H1 (cell line): ENCODE measurements around the gene CAMK2G. TPM values are rescaled to one million over a fixed set of nuclear protein-coding genes. Genes with fewer than 3 reads are reported as not detected.

Experiments used
- CTCF ChIA-PET: fragments of 300-600 bp; sonication (Branson Sonifier 250); formaldehyde crosslinking; loops from one replicate; lab custom pipeline; 2021; ENCODE audit not compliant: partially characterized antibody; lab: Charles Lee
- POLR2A ChIA-PET: fragments of 300-600 bp; sonication (Branson Sonifier 250); formaldehyde crosslinking; loops from one replicate; lab custom pipeline; 2021; ENCODE audit warnings: inconsistent platforms; ENCODE audit not compliant: partially characterized antibody; lab: Charles Lee
- DNase-seq, 2 experiments: peaks; one replicate each; pipeline versions ENCODE4 v3.0.0 to v3.0.0-alpha.2; 2010 to 2022; ENCODE audit warnings: low spot score in 2 of 2, low read depth in 1 of 2, mixed read lengths in 1 of 2
- FAIRE-seq: peaks from 2 replicates; lab custom pipeline; 2011; peaks lifted over from hg19 to GRCh38; lab: Jason Lieb, UNC
- H2AFZ ChIP-seq: 2 replicates; pipeline ENCODE4 v1.8.1; 2012; ENCODE audit warnings: low read length, inconsistent platforms
- H2AK5ac ChIP-seq: 2 replicates; pipeline ENCODE4 v1.6.1; 2013; ENCODE audit warnings: low read depth, low read length
- H2BK120ac ChIP-seq: replicated peaks from 2 replicates; pipeline ENCODE3; 2013; ENCODE audit warnings: low read depth, low read length, inconsistent platforms
- H2BK12ac ChIP-seq: 2 replicates; pipeline ENCODE4 v1.6.1; 2013; ENCODE audit warnings: low read depth, low read length
- H2BK15ac ChIP-seq: 2 replicates; pipeline ENCODE4 v1.6.1; 2013; ENCODE audit warnings: low read length
- H2BK20ac ChIP-seq: 2 replicates; pipeline ENCODE4 v1.6.1; 2013; ENCODE audit warnings: low read length
- H2BK5ac ChIP-seq: 2 replicates; pipeline ENCODE4 v1.6.1; 2013; ENCODE audit warnings: low read depth, low read length
- H3K14ac ChIP-seq: 2 replicates; pipeline ENCODE4 v1.6.1; 2013; ENCODE audit warnings: inconsistent platforms; ENCODE audit not compliant: insufficient read length
- H3K18ac ChIP-seq: 2 replicates; pipeline ENCODE4 v1.6.1; 2013; ENCODE audit warnings: low read length; ENCODE audit errors: extremely low read depth
- H3K23ac ChIP-seq: 2 replicates; pipeline ENCODE4 v1.6.1; 2013; ENCODE audit warnings: inconsistent platforms; ENCODE audit not compliant: insufficient read length
- H3K23me2 ChIP-seq: 2 replicates; pipeline ENCODE4 v1.6.1; 2013; ENCODE audit warnings: low read depth, low read length
- H3K27ac ChIP-seq: 2 replicates; pipeline ENCODE4 v1.6.1; 2011; ENCODE audit warnings: low read depth, low read length, inconsistent platforms
- H3K27me3 ChIP-seq, 4 experiments: replicated peaks in 1 of 4; 1 replicate in 1 of 4; 2 replicates in 3 of 4; pipeline versions ENCODE4 v1.6.1 to v1.8.1; 2011 to 2013; ENCODE audit warnings: low read length in 3 of 4, mild to moderate bottlenecking in 3 of 4, inconsistent platforms in 2 of 4, mixed read lengths in 2 of 4, moderate library complexity in 1 of 4; ENCODE audit not compliant: control insufficient read depth in 3 of 4, insufficient read depth in 3 of 4; ENCODE audit errors: extremely low read depth in 1 of 4
- H3K36me3 ChIP-seq, 4 experiments: 2 replicates each; pipeline versions ENCODE4 v1.6.1 to v1.8.1; 2011 to 2013; ENCODE audit warnings: mild to moderate bottlenecking in 4 of 4, low read length in 3 of 4, moderate library complexity in 2 of 4, control low read depth in 1 of 4, inconsistent platforms in 1 of 4; ENCODE audit not compliant: insufficient read depth in 4 of 4, control insufficient read depth in 2 of 4
- H3K4ac ChIP-seq: replicated peaks from 2 replicates; pipeline ENCODE3; 2013; ENCODE audit warnings: low read length, low read depth, mixed read lengths, inconsistent platforms; ENCODE audit not compliant: insufficient read length
- H3K4me1 ChIP-seq, 4 experiments: replicated peaks in 1 of 4; 1 replicate in 1 of 4; 2 replicates in 3 of 4; pipeline versions ENCODE4 v1.6.1 to v1.8.1; 2011 to 2013; ENCODE audit warnings: low read length in 3 of 4, inconsistent platforms in 2 of 4, mixed read lengths in 1 of 4; ENCODE audit not compliant: insufficient read depth in 4 of 4, control insufficient read depth in 3 of 4
- H3K4me2 ChIP-seq, 2 experiments: 2 replicates each; pipeline versions ENCODE4 v1.6.1 to v1.8.1; 2011 to 2013; ENCODE audit warnings: low read depth in 2 of 2, low read length in 2 of 2, control low read depth in 1 of 2, inconsistent platforms in 1 of 2, mild to moderate bottlenecking in 1 of 2; ENCODE audit not compliant: insufficient read depth in 1 of 2
- H3K4me3 ChIP-seq, 4 experiments: fragments of 200-600, 300-600 bp in 1 of 4; sonication (generic), shearing (Covaris generic), sonication (Bioruptor Twin) in 1 of 4; 2 replicates each; pipeline versions ENCODE4 v1.5.1 to v1.8.1; 2011 to 2016; ENCODE audit warnings: low read length in 4 of 4, low read depth in 3 of 4, control low read depth in 2 of 4, inconsistent platforms in 2 of 4, mild to moderate bottlenecking in 2 of 4, mixed read lengths in 1 of 4, moderate library complexity in 1 of 4; ENCODE audit not compliant: insufficient read depth in 2 of 4; ENCODE audit errors: extremely low read depth in 1 of 4
- H3K56ac ChIP-seq: replicated peaks from 2 replicates; pipeline ENCODE3; 2013; ENCODE audit warnings: low read depth, mild to moderate bottlenecking, mixed read lengths, low read length, inconsistent platforms; ENCODE audit not compliant: insufficient read length
- H3K79me1 ChIP-seq: 2 replicates; pipeline ENCODE4 v1.6.1; 2013; ENCODE audit warnings: low read depth, low read length, control low read depth
- H3K79me2 ChIP-seq, 2 experiments: 2 replicates each; pipeline versions ENCODE4 v1.6.1 to v1.8.1; 2012 to 2013; ENCODE audit warnings: low read length in 2 of 2, mild to moderate bottlenecking in 2 of 2, inconsistent platforms in 1 of 2; ENCODE audit not compliant: insufficient read depth in 2 of 2, control insufficient read depth in 1 of 2
- H3K9ac ChIP-seq, 4 experiments: replicated peaks in 1 of 4; 1 replicate in 1 of 4; 2 replicates in 3 of 4; pipeline versions ENCODE4 v1.6.1 to v1.8.1; 2011 to 2013; ENCODE audit warnings: low read depth in 3 of 4, low read length in 3 of 4, control low read depth in 2 of 4, mild to moderate bottlenecking in 2 of 4, moderate library complexity in 2 of 4, inconsistent platforms in 1 of 4; ENCODE audit errors: extremely low read depth in 1 of 4
- H3K9me3 ChIP-seq, 2 experiments: 2 replicates each; pipeline versions ENCODE4 v1.6.1 to v1.8.1; 2012 to 2013; ENCODE audit warnings: mild to moderate bottlenecking in 2 of 2, moderate library complexity in 2 of 2, control low read depth in 1 of 2, inconsistent platforms in 1 of 2, low read depth in 1 of 2, low read length in 1 of 2, mixed read lengths in 1 of 2; ENCODE audit not compliant: insufficient read depth in 2 of 2
- H4K20me1 ChIP-seq, 2 experiments: replicated peaks in 1 of 2; 2 replicates each; pipeline versions ENCODE3 to v1.8.1; 2011 to 2013; ENCODE audit warnings: inconsistent platforms in 2 of 2, low read length in 2 of 2, mild to moderate bottlenecking in 1 of 2; ENCODE audit not compliant: insufficient read depth in 2 of 2, control insufficient read depth in 1 of 2
- H4K5ac ChIP-seq: 2 replicates; pipeline ENCODE4 v1.6.1; 2013; ENCODE audit warnings: low read length, low read depth, mixed read lengths, inconsistent platforms; ENCODE audit not compliant: insufficient read length
- H4K8ac ChIP-seq: 2 replicates; pipeline ENCODE4 v1.8.0; 2013; ENCODE audit warnings: mild to moderate bottlenecking, moderate library complexity, low read length, inconsistent platforms; ENCODE audit not compliant: insufficient read depth; ENCODE audit errors: extremely low read depth
- H4K91ac ChIP-seq: replicated peaks from 2 replicates; pipeline ENCODE3; 2013; ENCODE audit warnings: low read length, mixed read lengths, inconsistent platforms; ENCODE audit not compliant: insufficient read length
- BCL11A ChIP-seq, 2 experiments: IDR thresholded peaks; one replicate each; pipeline ENCODE4 v1.6.1; 2011; ENCODE audit warnings: low read depth in 2 of 2, low read length in 2 of 2, mild to moderate bottlenecking in 2 of 2
- CBX5 ChIP-seq: fragments of 300-800, 300-1000 bp; sonication (generic); IDR thresholded peaks from 2 replicates; pipeline ENCODE4 v1.7.1; 2016; ENCODE audit warnings: antibody characterized with exemption, low read length, low read depth
- CBX8 ChIP-seq: fragments of 300-800, 300-1000 bp; sonication (generic); IDR thresholded peaks from 2 replicates; pipeline ENCODE4 v1.7.1; 2016; ENCODE audit warnings: low read depth, low read length, borderline replicate concordance
- GABPA ChIP-seq: IDR thresholded peaks from 2 replicates; pipeline ENCODE4 v1.6.1; 2011; ENCODE audit warnings: mild to moderate bottlenecking, low read length, moderate library complexity, borderline replicate concordance; ENCODE audit not compliant: insufficient read depth
- HDAC2 ChIP-seq, 2 experiments: fragments of 300-600 bp in 1 of 2; sonication (generic) in 1 of 2; IDR thresholded peaks; 2 replicates each; pipeline ENCODE4 v1.6.1; 2011 to 2012; ENCODE audit warnings: low read depth in 2 of 2, low read length in 2 of 2, mild to moderate bottlenecking in 2 of 2, moderate library complexity in 2 of 2, borderline replicate concordance in 1 of 2, inconsistent platforms in 1 of 2
- PHF8 ChIP-seq: fragments of 200-600 bp; sonication (generic); conservative IDR thresholded peaks from 2 replicates; pipeline ENCODE4 v1.7.1; 2012; ENCODE audit warnings: low read depth, mild to moderate bottlenecking, inconsistent platforms, low read length, moderate library complexity
- RBBP5 ChIP-seq: IDR thresholded peaks from 2 replicates; pipeline ENCODE4 v1.7.1; 2012; ENCODE audit warnings: low read depth, mild to moderate bottlenecking, inconsistent platforms, low read length, moderate library complexity, borderline replicate concordance
- RFX5 ChIP-seq: IDR thresholded peaks from 2 replicates; pipeline ENCODE4 v1.6.1; 2011; ENCODE audit warnings: low read depth, low read length, improper control_type of control experiment, borderline replicate concordance
- SIX5 ChIP-seq: IDR thresholded peaks from 2 replicates; pipeline ENCODE4 v1.6.1; 2011; ENCODE audit warnings: mild to moderate bottlenecking, low read depth, low read length
- SRF ChIP-seq: IDR thresholded peaks from 2 replicates; pipeline ENCODE4 v1.6.1; 2011; ENCODE audit warnings: mild to moderate bottlenecking, low read depth, low read length, moderate library complexity
- TAF1 ChIP-seq: IDR thresholded peaks from 2 replicates; pipeline ENCODE4 v1.6.1; 2011; ENCODE audit warnings: mild to moderate bottlenecking, low read depth, low read length
- USF2 ChIP-seq: IDR thresholded peaks from 2 replicates; pipeline ENCODE4 v1.6.1; 2011; ENCODE audit warnings: low read length, improper control_type of control experiment
- polyA plus RNA-seq, 7 experiments: library from polyadenylated mRNA; depleted of rRNA in 3 of 7; stranded (reverse) in 5 of 7; unstranded in 2 of 7; fragments of >200 nt in 5 of 7; fragments of 200-250 nt in 2 of 7; gene quantifications; 1 replicate in 5 of 7; 2 replicates in 1 of 7; 4 replicates in 1 of 7; pipeline versions ENCODE4 v1.2.1 to v1.2.3, GENCODE V29; 2011 to 2013; ENCODE audit warnings: missing spikeins in 2 of 7, mixed read lengths in 2 of 7
- total RNA-seq: library from RNA; stranded (reverse); fragmentation: NEBNext Ultra II Directional; extraction: Animal tissue kit (Norgen Biotek cat#: 25700); gene quantifications from 2 replicates; pipeline ENCODE4 v1.2.1, GENCODE V29; 2021

Gene CAMK2G
- total and polyA plus RNA-seq, 2 of the 8 experiments (the other 6 are each of a cell fraction or from before 2014, with no cell fraction given), result 28.9 to 31.7 TPM

GRCh38 chr10:73815719-73816030, 58.7 kb downstream of the CAMK2G start:
- Histone ChIP-seq H3K9ac (no peak overlapping the region), H2BK12ac (no peak overlapping the region), H3K4me1 (peaks cover 0 to under 1% (median under 1%) of the 10 kb centered on the region in 4 experiments; a peak in 4 of 7 replicates), H2AK5ac (no peak overlapping the region), H2BK120ac (no peak overlapping the region), H2AFZ (no peak overlapping the region), H3K27ac (no peak overlapping the region), H3K36me3 (peaks cover 0 to 19% (median 7%) of the 10 kb centered on the region in 4 experiments; a peak in 5 of 8 replicates), H3K79me2 (no peaks in the 10 kb centered on the region), H3K14ac (no peak overlapping the region), H2BK15ac (no peak overlapping the region), H3K9me3 (no peaks in the 10 kb centered on the region), H4K8ac (no peak overlapping the region), H4K20me1 (peaks cover 0 to 4% of the 10 kb centered on the region in 2 experiments), H3K4me2 (no peak overlapping the region), H3K56ac (no peak overlapping the region), H3K23ac (no peak overlapping the region), H4K91ac (no peak overlapping the region), H3K18ac (no peak overlapping the region), H3K4ac (no peak overlapping the region)
- CTCF ChIA-PET, result interaction anchor here (0.6 to 16.0 kb wide), 15 partner anchors 8 to 292 kb away, joined by 3 to 209 read pairs (median 4); a partner anchor contains a TSS
- no peak for FAIRE-seq
- TF ChIP-seq PHF8 (no peak), BCL11A (IDR thresholded peaks at IDR 0.05; ENCODE audit: low read depth in 2 of 2, low read length in 2 of 2) (no peak), HDAC2 (IDR thresholded peaks at IDR 0.05; ENCODE audit: borderline replicate concordance in 1 of 2, low read depth in 2 of 2, low read length in 2 of 2) (no peak), SRF (no peak), TAF1 (no peak), SIX5 (no peak), RBBP5 (no peak), CBX5 (no peak), GABPA (no peak), CBX8 (no peak), USF2 (no peak), RFX5 (no peak)
- TF ChIP-seq, all 59 proteins: peak for 0
- POLR2A ChIA-PET, result interaction anchor here (1.2 to 1.6 kb wide), 4 partner anchors 11 to 73 kb away, joined by 3 to 6 read pairs (median 4); no protein-coding TSS in a partner anchor
- H2BK20ac ChIP-seq, result no peak overlapping the region
- H3K23me2 ChIP-seq, result no peaks in the 10 kb centered on the region; the same call in 1 of the 2 replicates
- no peaks in the 10 kb centered on the region for H3K79me1 ChIP-seq
- no peak overlapping the region for H4K5ac ChIP-seq
- no peak for DNase-seq
- no peak overlapping the region for H3K4me3 ChIP-seq
- no peaks in the 10 kb centered on the region; a peak in 1 of 7 replicates for H3K27me3 ChIP-seq
- no peak overlapping the region for H2BK5ac ChIP-seq
